A673 (cell line): Measurements from ENCODE around the gene GOLGA6C. TPM values are rescaled to one million over a fixed set of nuclear protein-coding genes. Genes with fewer than 3 reads are reported as not detected.
"Not testable (repeated sequence)": the region's sequence is repeated elsewhere in the genome, so short reads cannot be mapped to it uniquely, and the experiment has no call there.

Experiments used
- BruUV-seq: library from RNA; stranded (reverse); fragments of 400-500 nt; replicated peaks from 2 replicates; lab custom pipeline; 2021; lab: Mats Ljungman, UMichigan
- CTCF ChIA-PET: fragments of 300-600 bp; sonication (Branson Sonifier 250); formaldehyde crosslinking; loops from one replicate; lab custom pipeline; 2022; ENCODE audit warnings: antibody characterized with exemption; lab: Charles Lee
- POLR2A ChIA-PET: fragments of 300-600 bp; sonication (Branson Sonifier 250); formaldehyde crosslinking; loops from one replicate; lab custom pipeline; 2022; ENCODE audit warnings: antibody characterized with exemption; ENCODE audit not compliant: low non-redundant PET; lab: Charles Lee
- DNase-seq: peaks from one replicate; pipeline ENCODE4 v3.0.0-alpha.2; 2015; ENCODE audit warnings: low spot score
- H3K27ac ChIP-seq: fragments of 200-600 bp; sonication (generic); 2 replicates; pipeline ENCODE4 v1.5.1; 2016; ENCODE audit warnings: mixed run types, low read depth, mild to moderate bottlenecking, mixed read lengths, antibody characterized with exemption, low read length; ENCODE audit not compliant: poor library complexity, severe bottlenecking
- H3K27me3 ChIP-seq: fragments of 200-600 bp; sonication (generic); replicated peaks from 2 replicates; pipeline ENCODE4 v1.6.1; 2017; ENCODE audit warnings: mixed run types, low read depth, mild to moderate bottlenecking, mixed read lengths, antibody characterized with exemption, low read length; ENCODE audit not compliant: insufficient read depth, poor library complexity
- H3K36me3 ChIP-seq: fragments of 200-600 bp; sonication (generic); 2 replicates; pipeline ENCODE4 v1.6.1; 2016; ENCODE audit warnings: mixed run types, mild to moderate bottlenecking, mixed read lengths, antibody characterized with exemption, low read length; ENCODE audit not compliant: insufficient read depth, poor library complexity, severe bottlenecking
- H3K4me1 ChIP-seq: fragments of 200-600 bp; sonication (generic); 2 replicates; pipeline ENCODE4 v1.6.1; 2017; ENCODE audit warnings: mixed run types, mild to moderate bottlenecking, mixed read lengths, antibody characterized with exemption, low read length; ENCODE audit not compliant: insufficient read depth, poor library complexity, severe bottlenecking
- H3K4me3 ChIP-seq: fragments of 200-600 bp; sonication (generic); 2 replicates; pipeline ENCODE4 v1.5.1; 2016; ENCODE audit warnings: low read depth, mixed run types, mild to moderate bottlenecking, mixed read lengths, low read length; ENCODE audit not compliant: poor library complexity, severe bottlenecking
- H3K9me3 ChIP-seq: fragments of 200-600 bp; sonication (generic); 2 replicates; pipeline ENCODE4 v1.6.1; 2016; ENCODE audit warnings: mixed run types, low read depth, mild to moderate bottlenecking, mixed read lengths, antibody characterized with exemption, low read length; ENCODE audit not compliant: poor library complexity, severe bottlenecking
- EZH2 ChIP-seq: fragments of 200-600 bp; sonication (generic); IDR thresholded peaks from 2 replicates; pipeline ENCODE4 v1.6.1; 2017; ENCODE audit warnings: borderline replicate concordance, low read depth, mild to moderate bottlenecking, mixed read lengths, antibody characterized with exemption, low read length; ENCODE audit not compliant: poor library complexity, severe bottlenecking
- intact Hi-C: fragments of 100-400 bp; cut with micrococcal nuclease; formaldehyde crosslinking; loops from one replicate; pipeline ENCODE4 v1.10.0; 2022; ENCODE audit not compliant: unreplicated experiment
- total RNA-seq: library from RNA; stranded (reverse); gene quantifications from 2 replicates; pipeline ENCODE4 v1.2.3, GENCODE V29; 2021
- TF ChIP-seq, protein P1 (sequence below): fragments of 300-800, 200-600 bp; sonication (generic); conservative IDR thresholded peaks from 2 replicates; pipeline ENCODE4 v1.5.1; 2017; ENCODE audit warnings: low read depth, mild to moderate bottlenecking, antibody characterized with exemption, low read length, moderate library complexity, mixed read lengths

Gene GOLGA6C
- total RNA-seq, 1 experiment from 2014 or later, result not detected

DNA sequence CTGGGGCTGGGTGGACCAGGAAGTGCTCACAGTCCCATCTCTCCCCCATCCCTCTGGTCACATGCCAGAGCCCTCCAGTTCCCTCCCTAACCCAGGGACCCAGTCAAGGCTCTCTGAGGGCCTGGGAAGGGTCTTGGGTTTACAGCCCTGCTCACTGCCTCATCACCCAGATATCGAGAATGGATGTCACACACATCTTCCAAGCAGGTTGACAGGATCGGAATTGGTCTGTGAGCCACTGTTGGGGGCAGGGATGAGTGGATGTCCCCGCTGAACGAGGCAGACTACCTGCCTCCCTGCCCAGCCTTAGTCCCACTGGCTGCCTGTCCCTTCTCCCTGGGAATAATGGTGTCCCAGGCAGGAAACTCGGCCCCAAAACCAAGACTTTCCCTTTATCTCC is 20.0 kb upstream of the GOLGA6C start:
- H3K27ac ChIP-seq, result no peak overlapping the region
- CTCF ChIA-PET, result no interaction called here
- intact Hi-C loops, result no loop called here
- POLR2A ChIA-PET, result no interaction called here
- H3K9me3 ChIP-seq, result no peaks in the 10 kb centered on the region
- H3K27me3 ChIP-seq, result peaks cover 7% of the 10 kb centered on the region
- H3K36me3 ChIP-seq, result no peaks in the 10 kb centered on the region
- H3K4me3 ChIP-seq, result no peak overlapping the region
- no TSS peak for BruUV-seq
- DNase-seq, result no peak
- no peaks in the 10 kb centered on the region for H3K4me1 ChIP-seq
- TF ChIP-seq EZH2, result no peak
- TF ChIP-seq, protein P1, sequence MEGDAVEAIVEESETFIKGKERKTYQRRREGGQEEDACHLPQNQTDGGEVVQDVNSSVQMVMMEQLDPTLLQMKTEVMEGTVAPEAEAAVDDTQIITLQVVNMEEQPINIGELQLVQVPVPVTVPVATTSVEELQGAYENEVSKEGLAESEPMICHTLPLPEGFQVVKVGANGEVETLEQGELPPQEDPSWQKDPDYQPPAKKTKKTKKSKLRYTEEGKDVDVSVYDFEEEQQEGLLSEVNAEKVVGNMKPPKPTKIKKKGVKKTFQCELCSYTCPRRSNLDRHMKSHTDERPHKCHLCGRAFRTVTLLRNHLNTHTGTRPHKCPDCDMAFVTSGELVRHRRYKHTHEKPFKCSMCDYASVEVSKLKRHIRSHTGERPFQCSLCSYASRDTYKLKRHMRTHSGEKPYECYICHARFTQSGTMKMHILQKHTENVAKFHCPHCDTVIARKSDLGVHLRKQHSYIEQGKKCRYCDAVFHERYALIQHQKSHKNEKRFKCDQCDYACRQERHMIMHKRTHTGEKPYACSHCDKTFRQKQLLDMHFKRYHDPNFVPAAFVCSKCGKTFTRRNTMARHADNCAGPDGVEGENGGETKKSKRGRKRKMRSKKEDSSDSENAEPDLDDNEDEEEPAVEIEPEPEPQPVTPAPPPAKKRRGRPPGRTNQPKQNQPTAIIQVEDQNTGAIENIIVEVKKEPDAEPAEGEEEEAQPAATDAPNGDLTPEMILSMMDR, result no peak

GRCh38 chr15:75245741-75246140 is 12.4 kb upstream of the GOLGA6C start:
- H3K27me3 ChIP-seq, H3K4me3 ChIP-seq, POLR2A ChIA-PET, H3K36me3 ChIP-seq, H3K4me1 ChIP-seq, CTCF ChIA-PET, H3K9me3 ChIP-seq, DNase-seq, H3K27ac ChIP-seq, intact Hi-C loops, BruUV-seq: not testable (repeated sequence)

DNA sequence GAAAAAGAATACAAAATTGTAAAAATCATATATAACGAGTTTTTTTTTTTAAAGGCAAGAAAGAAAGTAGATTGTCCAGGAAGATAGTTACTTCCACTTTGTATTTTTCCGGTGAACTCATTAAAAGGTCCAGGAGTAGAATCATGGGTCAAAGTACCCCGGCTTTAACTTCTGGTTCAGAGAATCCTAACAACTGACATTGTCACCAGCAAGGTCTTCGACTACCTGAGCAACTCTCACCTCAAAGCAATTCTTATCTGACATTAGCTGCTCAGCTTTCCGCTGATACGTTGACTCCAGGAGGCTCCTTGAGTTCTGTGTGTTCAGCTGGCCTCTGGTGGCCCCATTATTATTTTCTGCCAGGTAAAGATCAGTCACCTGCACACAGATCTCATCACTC is 9.1 kb upstream of the GOLGA6C start:
- BruUV-seq, DNase-seq, H3K27me3 ChIP-seq, H3K4me1 ChIP-seq, POLR2A ChIA-PET, intact Hi-C loops, CTCF ChIA-PET, H3K9me3 ChIP-seq, H3K27ac ChIP-seq, H3K36me3 ChIP-seq, H3K4me3 ChIP-seq: not testable (repeated sequence)

DNA sequence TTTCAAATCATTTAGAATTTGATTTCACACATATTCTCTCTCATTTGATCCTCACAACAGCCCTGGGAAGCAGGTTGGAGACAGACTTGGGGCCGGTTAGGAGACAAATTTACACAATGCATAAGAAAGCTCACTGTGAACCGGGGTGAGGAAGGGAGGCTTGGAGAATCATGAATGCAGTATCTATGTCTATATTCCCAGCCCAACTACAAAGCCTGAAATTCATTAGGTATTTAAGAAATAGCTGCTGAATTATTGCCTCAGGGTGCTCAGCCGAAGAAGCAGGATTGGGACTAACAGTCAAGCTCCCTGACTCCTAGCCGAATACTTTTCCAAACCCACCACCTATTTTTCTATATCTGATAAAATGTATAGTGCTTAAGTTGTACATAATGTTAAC is 8.4 kb upstream of the GOLGA6C start:
- intact Hi-C loops, result no loop called here
- Histone ChIP-seq H3K4me1 (no peaks in the 10 kb centered on the region), H3K9me3 (no peaks in the 10 kb centered on the region), H3K27me3 (peaks cover 3% of the 10 kb centered on the region), H3K27ac (no peak overlapping the region), H3K36me3 (no peaks in the 10 kb centered on the region), H3K4me3 (no peak overlapping the region)
- no TSS peak for BruUV-seq
- DNase-seq, result no peak
- ChIA-PET CTCF (no interaction called here), POLR2A (no interaction called here)
- TF ChIP-seq, protein P1, result no peak
- TF ChIP-seq EZH2, result no peak

DNA sequence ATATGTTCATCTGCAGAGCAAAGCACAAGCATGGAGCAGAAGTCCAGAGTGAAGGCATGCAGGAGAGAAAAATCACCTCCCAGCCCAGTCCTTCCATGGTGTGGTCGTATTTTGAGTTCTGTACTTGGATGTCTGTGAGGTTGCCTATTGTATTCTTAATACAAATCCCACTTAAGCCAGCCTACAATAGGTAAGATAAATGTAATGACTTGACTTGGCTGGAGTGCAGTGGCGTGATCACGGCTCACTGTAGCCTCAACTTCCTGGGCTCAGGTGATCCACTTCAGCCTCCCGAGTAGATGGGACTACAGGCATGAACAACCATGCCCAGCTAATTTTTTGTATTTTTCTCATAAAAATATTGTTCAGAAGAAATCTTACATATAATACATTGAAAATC is 6.8 kb upstream of the GOLGA6C start:
- H3K4me3 ChIP-seq, BruUV-seq, DNase-seq, POLR2A ChIA-PET, intact Hi-C loops, H3K27me3 ChIP-seq, H3K27ac ChIP-seq, H3K4me1 ChIP-seq, H3K9me3 ChIP-seq, H3K36me3 ChIP-seq, CTCF ChIA-PET: not testable (repeated sequence)

DNA sequence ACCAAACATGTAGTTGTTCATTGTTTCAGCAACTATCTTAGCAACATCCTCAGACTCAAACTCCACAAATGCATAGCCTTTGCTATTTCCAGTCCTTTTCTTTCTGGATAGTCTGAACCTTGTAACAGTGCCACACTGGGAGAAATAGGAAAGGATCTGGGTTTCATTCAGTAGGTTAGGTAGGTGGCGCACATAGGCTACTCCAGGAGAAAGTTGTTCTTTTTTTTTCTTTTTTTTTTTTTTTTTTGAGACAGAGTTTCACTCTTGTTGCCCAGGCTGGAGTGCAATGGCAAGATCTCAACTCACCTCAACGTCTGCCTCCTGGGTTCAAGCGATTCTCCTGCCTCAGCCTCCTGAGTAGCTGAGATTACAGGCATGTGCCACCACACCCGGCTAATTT is 5.8 kb upstream of the GOLGA6C start:
- H3K27me3 ChIP-seq, H3K4me1 ChIP-seq, intact Hi-C loops, H3K27ac ChIP-seq, H3K9me3 ChIP-seq, H3K36me3 ChIP-seq, H3K4me3 ChIP-seq, CTCF ChIA-PET, POLR2A ChIA-PET, BruUV-seq, DNase-seq: not testable (repeated sequence)
